GM11168 (cell line): ENCODE measurements around the gene NHEJ1.

Experiments used
- in situ Hi-C: fragments of 300-500 bp; cut with MboI; formaldehyde crosslinking; loops from one replicate; pipeline ENCODE4 v1.12.0; 2022; ENCODE audit warnings: low sequenced_read_pairs; ENCODE audit not compliant: unreplicated experiment

The NHEJ1 gene

GRCh38 chr2:219035942-219036341 is 124.7 kb downstream of the NHEJ1 start:
- in situ Hi-C loops = no loop called here

- in situ Hi-C loops = no loop called here
These were observed 125.8 kb downstream of the NHEJ1 start for GRCh38 chr2:219034823-219035222.

- in situ Hi-C loops = no loop called here
These were observed 128.4 kb downstream of the NHEJ1 start for GRCh38 chr2:219032051-219032745.

GRCh38 chr2:219031005-219031738 is 129.4 kb downstream of the NHEJ1 start:
- in situ Hi-C loops = no loop called here

GRCh38 chr2:219030177-219030940 is 130.3 kb downstream of the NHEJ1 start:
- in situ Hi-C loops = no loop called here

- in situ Hi-C loops = no loop called here
These were observed 130.8 kb downstream of the NHEJ1 start for GRCh38 chr2:219029829-219030165.

GRCh38 chr2:219028996-219029828 is 131.4 kb downstream of the NHEJ1 start:
- in situ Hi-C loops = no loop called here

GRCh38 chr2:219028141-219028540 is 132.5 kb downstream of the NHEJ1 start:
- in situ Hi-C loops = no loop called here

GRCh38 chr2:219027511-219028055 is 133.0 kb downstream of the NHEJ1 start:
- in situ Hi-C loops = no loop called here

- in situ Hi-C loops = no loop called here
These were observed 133.7 kb downstream of the NHEJ1 start for GRCh38 chr2:219026946-219027345.

- in situ Hi-C loops = no loop called here
These were observed 134.7 kb downstream of the NHEJ1 start for GRCh38 chr2:219025637-219026585.
